ENCODE measurements around the gene ALK. TPM values are rescaled to one million over a fixed set of nuclear protein-coding genes. Genes with fewer than 3 reads are reported as not detected.

Gene ALK
- total RNA-seq, 2 experiments from 2014 or later, result not detected

- POLR2A ChIA-PET, result interaction anchor here (0.8 kb wide), 1 partner anchor 38 kb away, joined by 4 read pairs; no protein-coding TSS in a partner anchor
- CTCF ChIA-PET, result no interaction called here
- Mint-ChIP-seq H3K4me1 (ENCODE audit: low read depth) (no peaks in the 10 kb centered on the region), H3K36me3 (ENCODE audit: low read depth) (no peaks in the 10 kb centered on the region), H3K27ac (no peak overlapping the region), H3K27me3 (peaks cover 7% of the 10 kb centered on the region), H3K9me3 (no peaks in the 10 kb centered on the region), H3K4me3 (no peak overlapping the region)
- ATAC-seq (no peak), DNase-seq (no peak)
- intact Hi-C loops (cut with micrococcal nuclease), result no loop called here
- TF ChIP-seq CTCF (IDR thresholded peaks at IDR 0.05), result no peak
These were observed 431.8 kb downstream of the ALK start for GRCh38 chr2:29489568-29489967.

DNA sequence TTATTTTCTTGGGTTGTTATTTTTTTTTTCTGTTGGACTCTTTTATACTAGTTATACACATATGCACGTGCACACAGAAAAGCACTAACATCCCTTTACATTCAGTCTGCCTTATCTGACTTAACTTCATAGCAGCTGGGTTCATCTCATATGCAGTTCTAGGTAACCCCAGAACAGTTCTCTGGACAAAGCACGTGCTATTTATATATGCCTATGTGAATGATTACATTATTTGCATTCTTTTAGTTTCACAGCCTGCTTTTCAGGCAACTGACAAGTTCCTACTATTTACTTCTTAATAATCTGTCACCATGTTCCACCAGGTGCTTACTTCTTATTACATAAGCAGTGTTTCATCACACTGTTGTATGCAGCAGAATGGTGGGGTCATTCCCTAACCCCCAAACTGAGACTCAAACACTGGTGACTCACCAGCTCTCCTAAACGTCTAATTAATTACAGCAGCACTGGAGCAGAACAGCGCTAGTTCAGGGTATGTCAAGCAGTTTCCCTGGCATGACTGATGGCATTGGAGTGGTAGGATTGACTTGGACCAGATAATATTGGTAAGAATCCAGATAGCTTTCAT, 433.3 kb downstream of the ALK start:
- Mint-ChIP-seq H3K4me1 (ENCODE audit: low read depth) (no peaks in the 10 kb centered on the region), H3K27me3 (peaks cover 7% of the 10 kb centered on the region), H3K36me3 (ENCODE audit: low read depth) (no peaks in the 10 kb centered on the region), H3K9me3 (no peaks in the 10 kb centered on the region), H3K4me3 (no peak overlapping the region), H3K27ac (no peak overlapping the region)
- DNase-seq (no peak), ATAC-seq (no peak)
- ChIA-PET POLR2A (no interaction called here), CTCF (interaction anchor here (0.6 kb wide), 1 partner anchor 676 kb away, joined by 3 read pairs; no protein-coding TSS in a partner anchor)
- no peak for TF ChIP-seq CTCF (IDR thresholded peaks at IDR 0.05)
- intact Hi-C loops (cut with micrococcal nuclease), result no loop called here

DNA sequence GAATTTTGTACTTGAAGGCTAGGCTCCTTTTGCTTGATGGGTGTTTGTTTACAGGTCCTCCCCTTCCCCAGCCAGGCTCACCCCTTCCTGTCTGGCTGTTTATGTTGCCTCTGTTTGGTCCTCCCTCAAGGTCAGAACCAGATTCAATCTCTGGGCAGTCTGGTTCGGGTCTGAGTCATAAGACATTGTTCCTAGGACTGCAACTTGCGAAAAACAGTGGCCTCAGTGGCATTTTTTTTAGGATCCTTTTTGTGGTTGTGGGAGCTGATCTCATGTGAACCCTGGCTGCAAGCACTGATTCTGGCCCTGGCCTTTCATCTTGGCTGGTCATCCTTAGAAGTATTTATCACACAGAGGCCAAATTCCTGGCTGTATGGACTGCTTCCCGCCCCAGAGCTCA, 435.8 kb downstream of the ALK start:
- ChIA-PET CTCF (no interaction called here), POLR2A (no interaction called here)
- H3K27ac Mint-ChIP-seq, result no peak overlapping the region
- no peaks in the 10 kb centered on the region for H3K4me1 Mint-ChIP-seq (ENCODE audit: low read depth)
- peaks cover 7% of the 10 kb centered on the region for H3K27me3 Mint-ChIP-seq
- intact Hi-C loops (cut with micrococcal nuclease), result no loop called here
- ATAC-seq (no peak), DNase-seq (no peak)
- no peaks in the 10 kb centered on the region for H3K9me3 Mint-ChIP-seq
- H3K4me3 Mint-ChIP-seq, result no peak overlapping the region
- H3K36me3 Mint-ChIP-seq (ENCODE audit: low read depth), result no peaks in the 10 kb centered on the region
- TF ChIP-seq CTCF (IDR thresholded peaks at IDR 0.05), result no peak

- no peak for ATAC-seq
- no peaks in the 10 kb centered on the region for H3K9me3 Mint-ChIP-seq
- intact Hi-C loops (cut with micrococcal nuclease), result no loop called here
These were observed 436.3 kb downstream of the ALK start for GRCh38 chr2:29485117-29485516.

DNA sequence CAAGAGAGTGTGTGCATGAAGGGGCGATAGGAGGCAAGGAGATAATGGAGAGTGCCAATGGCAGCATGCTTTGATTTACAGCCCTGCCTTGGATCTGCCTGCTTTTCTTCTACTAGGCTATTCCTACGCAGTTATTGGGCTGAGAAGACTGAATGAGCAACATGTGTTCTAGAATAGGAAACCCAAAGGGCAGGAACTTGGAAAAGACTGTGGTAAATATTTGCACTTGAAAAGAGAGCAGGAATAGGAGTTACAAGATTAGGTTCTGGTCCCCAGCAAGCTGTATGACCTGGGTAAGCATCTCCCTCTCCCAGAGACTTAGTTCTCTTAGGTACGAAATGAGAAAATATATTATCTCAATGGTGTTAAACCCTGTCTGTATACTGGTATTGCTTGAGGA, 438.5 kb downstream of the ALK start:
- no peak for TF ChIP-seq CTCF (IDR thresholded peaks at IDR 0.05)
- DNase-seq (no peak), ATAC-seq (no peak)
- POLR2A ChIA-PET, result no interaction called here
- intact Hi-C loops (cut with micrococcal nuclease), result no loop called here
- H3K27me3 Mint-ChIP-seq, result peaks cover 5% of the 10 kb centered on the region
- no peaks in the 10 kb centered on the region for H3K36me3 Mint-ChIP-seq (ENCODE audit: low read depth)
- CTCF ChIA-PET, result no interaction called here
- H3K27ac Mint-ChIP-seq, result no peak overlapping the region
- no peak overlapping the region for H3K4me3 Mint-ChIP-seq
- H3K4me1 Mint-ChIP-seq (ENCODE audit: low read depth), result no peaks in the 10 kb centered on the region
- H3K9me3 Mint-ChIP-seq, result no peaks in the 10 kb centered on the region

More at GRCh38 chr2:29485117-29485516, 436.3 kb downstream of the ALK start:
- no peaks in the 10 kb centered on the region for H3K36me3 Mint-ChIP-seq (ENCODE audit: low read depth)
- peaks cover 7% of the 10 kb centered on the region for H3K27me3 Mint-ChIP-seq
- no peak for TF ChIP-seq CTCF (IDR thresholded peaks at IDR 0.05)
- ChIA-PET POLR2A (no interaction called here), CTCF (no interaction called here)
- H3K4me1 Mint-ChIP-seq (ENCODE audit: low read depth), result no peaks in the 10 kb centered on the region
- no peak overlapping the region for H3K27ac Mint-ChIP-seq
- DNase-seq, result no peak
- no peak overlapping the region for H3K4me3 Mint-ChIP-seq
